Activated T-helper 1 cell treated with anti-CD3 and anti-CD28 coated beads, Interleukin-2, amount 50 U/mL, for 16 hours (primary cell): ENCODE results near the gene SLC25A43.
"Not testable (repeated sequence)": the region's sequence is repeated elsewhere in the genome, so short reads cannot be mapped to it uniquely, and the experiment has no call there.

ENCODE experiments used
- DNase-seq, 2 donors: peaks; one replicate each; pipeline ENCODE4 v3.0.0-alpha.2; 2020; ENCODE audit warnings: low read depth in 1 of 2, low spot score in 1 of 2

Gene SLC25A43

DNA sequence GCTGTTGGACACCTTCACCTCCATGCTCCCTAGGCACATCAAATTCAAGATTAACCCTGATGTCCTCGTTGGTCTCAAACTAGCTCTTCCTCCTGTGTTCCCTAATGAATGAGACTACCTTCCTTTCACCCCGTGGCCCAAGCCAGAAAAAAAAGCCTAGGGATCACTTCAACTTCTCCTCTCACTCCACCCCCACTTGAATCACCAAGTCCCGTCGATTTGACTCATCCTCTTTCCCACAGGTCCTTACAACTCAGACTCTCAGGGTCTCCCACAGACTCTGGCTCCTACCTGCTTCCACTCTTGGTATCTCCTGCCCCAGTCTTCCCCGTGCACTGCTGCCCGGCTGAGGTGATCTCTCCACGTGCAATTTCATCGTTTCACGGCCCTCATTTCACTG lies 8.5 kb downstream of the SLC25A43 start:
- no peak for DNase-seq

DNA sequence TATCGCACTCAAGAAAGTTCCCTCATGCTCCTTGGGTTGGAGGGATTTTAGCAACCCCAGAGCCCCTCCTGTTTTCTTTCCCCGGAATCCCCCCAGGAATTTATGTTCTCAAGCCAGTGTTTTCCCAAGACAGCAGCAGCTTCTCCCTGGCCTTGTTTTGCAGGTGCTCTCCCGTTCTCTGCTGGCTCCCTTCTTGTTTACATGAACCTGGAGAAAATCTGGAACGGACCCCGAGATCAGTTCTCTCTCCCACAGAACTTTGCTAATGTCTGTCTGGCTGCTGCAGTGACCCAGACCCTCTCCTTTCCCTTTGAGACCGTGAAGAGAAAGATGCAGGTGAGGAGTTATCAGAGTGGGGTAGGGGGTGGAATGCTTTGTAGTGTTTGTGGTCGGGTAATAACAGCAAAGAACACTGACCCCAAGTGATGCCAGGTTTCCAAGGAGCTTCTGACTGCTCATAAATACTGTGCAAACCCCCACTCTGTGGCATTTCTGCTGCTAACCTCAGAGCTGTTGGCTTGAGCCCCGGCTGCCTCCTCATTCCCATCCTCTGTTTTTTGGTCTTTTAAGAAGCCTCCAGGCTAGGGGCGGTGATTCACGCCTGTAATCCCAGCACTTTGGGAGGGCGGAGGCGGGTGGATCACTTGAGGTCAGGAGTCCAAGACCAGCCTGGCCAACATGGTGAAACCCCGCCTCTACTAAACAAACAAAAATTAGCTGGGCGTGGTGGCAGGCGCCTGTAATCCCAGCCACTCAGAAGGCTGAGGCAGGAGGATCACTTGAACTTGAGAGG lies 11.1 kb downstream of the SLC25A43 start:
- DNase-seq: no peak

- DNase-seq: no peak
These were observed 11.7 kb downstream of the SLC25A43 start for GRCh38 chrX:119410854-119411253.

DNA sequence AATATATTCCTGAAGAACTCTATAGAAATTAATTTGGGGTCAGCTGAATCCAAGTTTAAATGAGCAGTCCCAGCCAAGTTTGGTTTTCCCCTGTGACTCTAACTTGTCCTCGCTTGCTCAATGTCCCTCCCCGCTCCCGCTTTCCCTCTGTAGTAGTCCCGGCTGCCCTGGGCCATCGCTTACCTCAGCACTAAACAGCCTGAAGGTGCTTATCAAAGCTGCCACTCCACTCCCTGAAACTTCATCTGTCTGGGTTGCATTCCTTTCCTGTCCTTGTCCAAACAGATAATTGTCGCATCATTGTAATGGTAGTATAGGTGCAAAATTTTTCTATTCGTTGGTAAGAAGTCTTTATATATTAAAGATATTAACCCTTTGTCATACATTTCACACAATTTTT lies 12.8 kb downstream of the SLC25A43 start:
- DNase-seq: no peak

- DNase-seq: no peak
These were observed 18.2 kb downstream of the SLC25A43 start for GRCh38 chrX:119417376-119417775.

DNA sequence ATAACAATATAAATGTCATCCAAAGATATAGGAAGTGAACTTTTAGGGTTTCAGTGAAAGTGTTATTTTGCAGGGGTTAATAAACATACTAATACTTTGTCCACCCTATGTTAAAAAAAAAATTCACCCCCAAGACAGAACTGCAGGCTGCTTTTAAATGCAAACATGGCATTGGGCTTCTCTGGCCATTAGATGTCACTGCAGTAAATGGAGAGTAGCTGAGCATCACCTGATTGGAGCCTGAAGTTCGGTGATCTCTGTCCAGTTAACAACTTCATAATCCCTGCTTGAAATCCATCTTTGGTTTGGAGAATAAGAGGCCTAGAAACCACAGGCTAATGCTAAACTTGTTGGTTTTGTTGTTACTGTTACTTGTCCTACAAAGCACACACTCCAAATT lies 18.7 kb downstream of the SLC25A43 start:
- no peak for DNase-seq

GRCh38 chrX:119419146-119419545 lies 20.0 kb downstream of the SLC25A43 start:
- DNase-seq: no peak

GRCh38 chrX:119419898-119420297 lies 20.8 kb downstream of the SLC25A43 start:
- DNase-seq: no peak

- no peak for DNase-seq
These were observed 22.0 kb downstream of the SLC25A43 start for GRCh38 chrX:119421016-119421705.

DNA sequence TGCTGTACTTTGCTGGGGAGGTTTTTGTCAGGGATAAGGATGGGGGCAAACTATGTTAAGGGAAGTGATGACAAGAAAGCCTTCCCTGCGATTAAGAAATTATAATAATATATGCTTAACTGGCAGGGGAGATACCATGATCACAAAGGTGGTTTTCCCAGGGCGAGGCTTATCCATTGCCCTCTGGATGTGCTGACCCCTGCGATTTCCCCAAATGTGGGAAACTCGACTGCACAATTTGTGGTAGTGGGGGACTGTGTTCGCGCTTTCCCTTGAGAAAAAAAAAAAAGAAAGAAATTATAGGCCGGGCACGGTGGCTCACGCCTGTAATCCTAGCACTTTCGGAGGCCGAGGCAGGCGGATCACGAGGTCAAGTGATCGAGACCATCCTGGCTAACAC lies 24.5 kb downstream of the SLC25A43 start:
- DNase-seq: no peak

DNA sequence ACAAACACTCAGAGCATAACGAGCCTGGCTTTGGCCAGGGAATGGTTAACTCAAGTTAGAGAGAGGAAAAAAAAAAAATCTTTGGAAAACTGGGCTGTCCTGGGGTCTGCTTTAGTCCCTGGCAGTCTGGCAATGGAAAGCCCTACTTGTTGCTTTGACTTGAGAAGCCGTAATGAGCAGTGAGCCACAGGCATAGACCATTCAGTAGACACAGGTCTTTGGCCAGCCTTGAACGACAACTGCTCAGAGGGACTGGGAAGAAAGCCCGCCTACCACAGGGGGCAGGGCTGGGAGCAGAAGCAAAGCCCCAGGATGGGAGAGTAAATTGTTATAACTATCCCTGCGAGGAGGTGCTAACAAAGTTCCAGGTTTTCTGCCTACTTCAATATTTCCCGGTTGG lies 25.9 kb downstream of the SLC25A43 start:
- no peak for DNase-seq

DNA sequence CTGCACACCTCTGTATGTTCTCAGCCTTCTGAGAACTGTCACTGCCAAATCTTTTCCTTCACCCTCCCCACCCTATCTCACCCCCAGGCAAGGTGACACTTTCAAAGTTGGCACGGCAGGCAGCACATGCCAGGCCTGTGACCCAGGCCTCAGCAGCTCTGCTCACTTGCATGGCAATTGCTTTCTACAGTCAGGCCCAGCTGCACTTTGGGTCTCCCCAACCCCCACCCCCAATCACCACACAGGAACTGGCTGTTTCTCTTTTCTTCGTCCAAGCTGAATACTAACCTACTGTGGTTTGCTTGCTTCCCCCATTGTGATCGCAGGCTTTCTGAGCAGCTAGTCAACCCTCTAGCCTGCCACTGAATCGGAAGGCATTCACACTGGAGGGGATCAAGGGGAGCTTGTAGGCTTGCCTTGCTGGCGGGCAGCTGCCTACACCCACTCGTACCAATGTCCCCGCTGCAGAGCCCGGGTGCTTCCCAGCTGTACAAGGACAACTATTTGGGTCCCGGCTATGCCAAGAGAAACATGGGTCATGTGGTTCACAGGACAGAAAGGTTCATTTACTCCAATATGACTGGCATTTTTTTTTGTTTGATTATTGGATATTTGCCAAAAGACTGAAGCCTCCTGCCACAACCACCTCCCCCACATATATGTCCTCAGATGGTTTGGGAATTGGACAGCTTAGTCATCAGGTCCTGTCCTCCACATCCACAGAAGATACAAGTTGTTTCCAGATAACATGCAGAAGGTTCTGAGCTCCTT lies 28.1 kb downstream of the SLC25A43 start:
- no peak for DNase-seq

GRCh38 chrX:119427795-119428185 lies 28.7 kb downstream of the SLC25A43 start:
- no peak for DNase-seq

DNA sequence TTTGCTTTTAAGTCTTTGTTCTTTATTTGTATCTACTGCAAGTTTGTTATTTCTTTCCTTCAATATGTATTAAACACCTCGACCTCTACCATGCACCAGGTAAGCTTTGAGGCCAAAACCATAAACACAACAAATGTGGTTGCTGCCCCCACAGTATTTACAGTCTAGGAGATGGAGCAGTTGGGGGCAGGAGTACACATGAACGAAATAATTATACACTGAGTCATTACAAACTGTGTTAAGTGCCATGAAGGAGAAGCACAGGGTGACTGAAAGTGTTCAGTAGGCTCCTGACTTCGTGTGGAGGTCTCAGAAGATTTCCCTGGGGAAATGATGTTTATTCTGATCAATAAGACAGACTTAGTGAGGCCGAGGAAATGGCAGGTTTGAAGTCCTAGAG lies 30.3 kb downstream of the SLC25A43 start:
- DNase-seq: no peak

- DNase-seq: not testable (repeated sequence)
These were observed 42.2 kb downstream of the SLC25A43 start for GRCh38 chrX:119441295-119441694.

DNA sequence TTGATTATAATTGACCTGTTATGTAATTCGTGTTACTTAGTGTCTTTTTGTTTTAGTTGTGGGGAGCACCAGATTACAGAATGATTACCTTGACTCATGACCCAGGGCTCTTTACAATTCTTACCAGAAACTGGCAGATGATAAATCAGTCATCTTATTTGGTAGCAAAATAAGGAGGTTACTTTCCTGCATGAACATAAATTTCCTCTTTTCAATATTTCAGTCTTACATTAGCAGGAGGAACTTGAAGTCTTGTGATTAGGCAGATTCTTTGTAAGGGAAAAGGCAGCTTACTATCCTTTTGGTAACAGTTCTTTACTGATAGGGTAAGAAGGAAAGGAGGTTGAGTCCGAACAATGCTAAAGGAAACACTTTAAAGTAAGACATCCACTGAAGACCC lies 43.1 kb downstream of the SLC25A43 start:
- no peak for DNase-seq

- DNase-seq: no peak
These were observed 54.1 kb downstream of the SLC25A43 start for GRCh38 chrX:119453202-119453601.

DNA sequence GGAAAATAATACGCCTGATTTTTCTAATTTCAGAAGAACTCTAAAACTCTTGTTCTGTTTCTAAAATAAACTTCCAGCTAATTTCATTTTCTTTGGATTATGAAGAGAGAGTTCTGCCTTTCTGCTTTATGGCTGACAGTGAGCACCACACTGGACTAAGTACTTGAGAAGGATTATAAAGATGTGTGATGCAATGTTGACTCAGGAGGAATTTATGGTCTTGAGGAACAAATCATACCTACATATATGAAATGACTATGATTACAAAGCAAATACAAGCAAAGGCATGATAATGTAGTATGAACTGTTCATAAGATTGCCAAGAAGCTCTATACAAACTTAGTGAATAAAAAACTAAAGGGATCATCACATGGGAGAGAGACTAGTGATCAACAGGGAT lies 56.1 kb downstream of the SLC25A43 start:
- DNase-seq: no peak

GRCh38 chrX:119459181-119459580 lies 60.0 kb downstream of the SLC25A43 start:
- no peak for DNase-seq

GRCh38 chrX:119465555-119465954 lies 66.4 kb downstream of the SLC25A43 start:
- no peak for DNase-seq

DNA sequence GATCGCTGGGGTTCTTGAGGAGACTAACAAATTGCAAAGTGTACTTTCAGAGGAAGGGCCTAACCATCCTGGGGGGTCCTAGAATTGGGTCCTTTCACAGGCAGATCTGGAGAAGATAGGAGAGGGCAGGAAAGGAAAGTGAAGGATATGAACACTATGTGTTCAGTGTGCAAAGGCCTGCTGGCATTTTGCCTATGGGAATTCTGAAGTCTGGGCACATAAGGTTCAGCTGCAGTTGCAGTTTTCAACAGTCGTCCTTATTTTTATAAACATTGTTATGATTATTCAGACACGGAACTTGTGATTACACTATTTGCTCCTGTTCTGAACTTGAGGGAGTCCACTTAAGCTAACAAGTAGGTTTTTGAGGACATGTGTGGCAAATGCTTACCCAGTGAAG lies 67.8 kb downstream of the SLC25A43 start:
- no peak for DNase-seq

DNA sequence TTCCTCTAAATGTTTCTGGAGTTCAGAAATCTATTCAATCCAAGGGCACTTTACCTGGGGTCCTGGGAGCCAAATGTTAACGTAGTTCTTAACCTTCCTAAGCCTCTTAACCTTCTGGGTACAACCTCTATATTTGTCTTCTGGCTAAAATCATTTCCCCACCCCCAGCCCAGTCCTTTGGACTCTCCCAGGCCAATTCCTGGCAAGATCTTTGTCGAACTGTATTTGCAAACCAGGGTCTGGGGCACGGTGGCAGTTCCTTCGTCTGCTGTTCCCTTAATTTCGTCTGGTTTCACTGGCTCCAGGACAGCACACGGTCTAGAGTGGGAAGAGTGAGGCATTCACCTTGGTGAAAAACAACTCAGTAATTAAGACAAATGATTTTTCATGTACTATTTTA lies 68.3 kb downstream of the SLC25A43 start:
- DNase-seq: no peak
